B cell (primary cell): ENCODE results near the gene PPP1R13B. TPM values are rescaled to one million over a fixed set of nuclear protein-coding genes. Genes with fewer than 3 reads are reported as not detected.

ENCODE experiments used
- ATAC-seq: fragments of 200-7000 bp; cut with Tn5 transposase; one replicate; pipeline ENCODE4 v1.10.0; 2021; ENCODE audit warnings: low read depth, mild to moderate bottlenecking, moderate number of reproducible peaks, moderate library complexity
- CTCF ChIA-PET: fragments of 350-600 bp; sonication (Branson Sonifier 250); formaldehyde crosslinking; loops from one replicate; lab custom pipeline; 2021; ENCODE audit warnings: antibody characterized with exemption, inconsistent platforms; lab: Charles Lee
- POLR2A ChIA-PET: fragments of 350-600 bp; sonication (Branson Sonifier 250); formaldehyde crosslinking; loops from one replicate; lab custom pipeline; 2021; ENCODE audit warnings: antibody characterized with exemption; lab: Charles Lee
- DNase-seq: peaks from one replicate; pipeline ENCODE4 v3.0.0; 2013
- H2AFZ ChIP-seq: 2 replicates; pipeline ENCODE4 v1.6.1; 2012; ENCODE audit warnings: mild to moderate bottlenecking, low read depth, low read length; ENCODE audit not compliant: insufficient read depth, poor library complexity, severe bottlenecking
- H3K27ac ChIP-seq, 2 donors: 1 replicate in 1 of 2; 2 replicates in 1 of 2; pipeline ENCODE4 v1.5.1; 2012 to 2013; ENCODE audit warnings: low read length in 2 of 2, mild to moderate bottlenecking in 2 of 2, moderate library complexity in 1 of 2
- H3K27me3 ChIP-seq, 4 experiments: fragments of 200-600 bp in 1 of 4; sonication (generic) in 1 of 4; replicated peaks in 1 of 4; 1 replicate in 2 of 4; 2 replicates in 2 of 4; pipeline versions ENCODE4 v1.6.1 to v1.7.0; 2013 to 2016; ENCODE audit warnings: low read length in 3 of 4, mild to moderate bottlenecking in 2 of 4, mixed read lengths in 1 of 4, moderate library complexity in 1 of 4; ENCODE audit not compliant: insufficient read depth in 4 of 4, control insufficient read depth in 3 of 4; ENCODE audit errors: control extremely low read depth in 1 of 4
- H3K36me3 ChIP-seq, 2 experiments: replicated peaks in 1 of 2; 1 replicate in 1 of 2; 2 replicates in 1 of 2; pipeline versions ENCODE4 v1.6.1 to v1.7.1; 2013; ENCODE audit warnings: low read length in 1 of 2; ENCODE audit not compliant: insufficient read depth in 2 of 2, control insufficient read depth in 1 of 2; ENCODE audit errors: control extremely low read depth in 1 of 2, extremely low read depth in 1 of 2
- H3K4me1 ChIP-seq, 2 donors: fragments of 200-600 bp in 1 of 2; sonication (generic) in 1 of 2; 1 replicate in 1 of 2; 2 replicates in 1 of 2; pipeline versions ENCODE4 v1.5.1 to v1.6.1; 2013 to 2017; ENCODE audit warnings: low read length in 2 of 2; ENCODE audit not compliant: control insufficient read depth in 2 of 2, insufficient read depth in 2 of 2
- H3K4me2 ChIP-seq: replicated peaks from 2 replicates; pipeline ENCODE3; 2012; ENCODE audit warnings: mild to moderate bottlenecking, low read depth, low read length; ENCODE audit not compliant: poor library complexity, severe bottlenecking
- H3K4me3 ChIP-seq, 5 experiments: fragments of 200-600 bp in 1 of 5; sonication (generic) in 1 of 5; 1 replicate in 3 of 5; 2 replicates in 2 of 5; pipeline versions ENCODE4 v1.5.1 to v1.7.0; 2011 to 2016; ENCODE audit warnings: low read length in 4 of 5, mild to moderate bottlenecking in 4 of 5, low read depth in 2 of 5, control low read depth in 1 of 5, moderate library complexity in 1 of 5; ENCODE audit not compliant: insufficient read depth in 1 of 5; ENCODE audit errors: control extremely low read depth in 1 of 5, extremely low read depth in 1 of 5
- H3K79me2 ChIP-seq: fragments of 200-600 bp; sonication (generic); one replicate; pipeline ENCODE4 v1.6.0; 2016; ENCODE audit warnings: low read length; ENCODE audit not compliant: control insufficient read depth, insufficient read depth
- H3K9ac ChIP-seq: fragments of 200-600 bp; sonication (generic); 2 replicates; pipeline ENCODE4 v1.6.1; 2017; ENCODE audit warnings: mild to moderate bottlenecking, low read length, moderate library complexity
- H3K9me3 ChIP-seq, 3 donors: one replicate each; pipeline versions ENCODE4 v1.6.1 to v1.7.1; 2013; ENCODE audit warnings: low read length in 2 of 3; ENCODE audit not compliant: control insufficient read depth in 2 of 3, insufficient read depth in 1 of 3; ENCODE audit errors: control extremely low read depth in 1 of 3
- H4K20me1 ChIP-seq: 2 replicates; pipeline ENCODE4 v1.6.0; 2012; ENCODE audit warnings: mild to moderate bottlenecking, low read length; ENCODE audit not compliant: insufficient read depth, control insufficient read depth, poor library complexity, severe bottlenecking
- H3K27ac Mint-ChIP-seq: one replicate; pipeline ENCODE4 v1.8.0; 2021; ENCODE audit warnings: mixed read lengths
- H3K27me3 Mint-ChIP-seq: one replicate; pipeline ENCODE4 v1.8.0; 2021; ENCODE audit warnings: mixed read lengths
- H3K4me1 Mint-ChIP-seq: one replicate; pipeline ENCODE4 v1.8.0; 2021; ENCODE audit warnings: mixed read lengths
- H3K4me3 Mint-ChIP-seq: one replicate; pipeline ENCODE4 v1.8.0; 2021; ENCODE audit warnings: mixed read lengths
- H3K9me3 Mint-ChIP-seq: one replicate; pipeline ENCODE4 v1.8.0; 2022; ENCODE audit warnings: mixed read lengths; ENCODE audit not compliant: insufficient read depth
- EZH2 ChIP-seq: IDR thresholded peaks from 2 replicates; pipeline ENCODE4 v1.6.1; 2012; ENCODE audit warnings: borderline replicate concordance, low read depth, mild to moderate bottlenecking, moderate library complexity, low read length; ENCODE audit not compliant: insufficient read depth, poor library complexity, severe bottlenecking
- WGBS: methylation state at CpG from one replicate; pipeline ENCODE4 v1.1.5; 2013; ENCODE audit warnings: missing lambda C conversion rate; ENCODE audit not compliant: insufficient coverage; 5-methylcytosine and 5-hydroxymethylcytosine counted together
- intact Hi-C: fragments of 100-400 bp; cut with micrococcal nuclease; formaldehyde crosslinking; loops from one replicate; pipeline ENCODE4 v1.10.0; 2022
- polyA plus RNA-seq: library from polyadenylated mRNA; depleted of rRNA; stranded (reverse); fragments of >200 nt; gene quantifications from 2 replicates; pipeline ENCODE4 v1.2.3, GENCODE V29; 2012
- total RNA-seq, 2 donors: library from RNA; stranded (reverse); fragments of 120-200 nt in 1 of 2; gene quantifications; 1 replicate in 1 of 2; 2 replicates in 1 of 2; pipeline versions ENCODE4 v1.2.3 to v1.2.4, GENCODE V29; 2013 to 2022
- TF ChIP-seq, protein P1 (sequence below): fragments of 200-600 bp; IDR thresholded peaks from one replicate; pipeline ENCODE4 v1.8.0; 2022; ENCODE audit warnings: antibody characterized with exemption, mild to moderate bottlenecking

The PPP1R13B gene
- total and polyA plus RNA-seq, 2 donors (not counting 1 experiment from before 2014, with no cell fraction given): 10.1 to 27.7 TPM

DNA sequence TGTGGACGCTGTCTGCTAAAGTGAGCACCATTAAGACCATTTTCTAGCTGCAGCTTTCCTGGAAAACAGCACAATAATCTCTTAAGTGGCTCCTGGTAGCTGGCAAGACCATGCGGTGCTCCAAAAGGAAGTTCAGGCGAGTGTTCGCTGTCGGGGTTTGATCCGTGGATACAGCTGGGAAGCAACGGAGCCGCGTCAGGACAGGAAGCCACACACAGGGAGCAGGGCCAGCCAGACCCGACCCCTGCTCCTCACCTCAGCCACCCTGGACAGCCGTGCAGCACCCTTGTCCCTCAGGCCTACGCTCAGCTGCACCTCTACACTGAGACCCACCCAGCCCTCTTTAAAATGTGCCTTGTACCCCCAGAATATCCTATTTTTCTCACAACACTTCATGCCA, 112.4 kb downstream of the PPP1R13B start:
- POLR2A ChIA-PET: no interaction called here
- H3K27ac Mint-ChIP-seq: no peak overlapping the region

DNA sequence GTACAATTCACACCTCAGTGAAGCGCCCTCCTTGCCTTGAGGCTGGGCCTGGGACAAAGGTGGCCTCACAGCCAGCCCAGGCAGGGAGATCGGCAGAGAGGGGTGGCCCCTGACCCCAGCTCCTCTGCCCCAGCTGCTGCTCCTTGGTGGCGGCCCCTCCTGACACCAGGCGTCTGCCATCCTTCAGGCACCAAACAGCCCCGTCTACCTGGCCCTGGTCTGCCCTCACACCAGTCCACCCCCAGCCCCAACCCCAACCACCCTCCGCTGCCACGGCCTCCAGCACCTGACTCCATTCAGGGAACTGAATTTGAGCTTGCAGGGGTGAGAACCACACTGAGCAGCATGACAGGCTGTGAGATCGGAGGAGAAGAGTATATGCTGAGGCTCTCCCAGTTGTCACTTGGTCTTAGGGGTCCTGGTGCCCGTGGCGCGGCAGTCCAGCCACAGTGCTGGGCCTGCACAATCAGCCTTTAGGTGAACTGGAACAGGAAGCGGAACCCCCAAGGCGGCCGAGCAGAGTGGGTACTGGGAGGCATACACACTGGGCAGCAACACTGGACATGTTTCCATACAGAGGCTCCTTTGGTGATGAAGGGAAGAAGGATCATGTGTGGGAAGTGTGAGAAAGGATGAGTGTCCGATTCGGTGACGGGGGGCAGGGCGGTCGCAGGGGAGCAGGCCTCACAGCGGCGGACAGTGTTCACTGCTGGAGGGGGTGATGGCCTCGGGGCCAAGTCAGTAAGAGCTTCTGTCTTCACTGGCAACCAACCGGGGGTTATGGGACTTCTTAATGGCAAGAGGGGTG, 113.1 kb downstream of the PPP1R13B start:
- no peak overlapping the region for H3K4me3 ChIP-seq
- DNase-seq (no peak), ATAC-seq (no peak)
- no peak overlapping the region for H3K4me3 Mint-ChIP-seq
- no peak for TF ChIP-seq EZH2
- TF ChIP-seq, protein P1, sequence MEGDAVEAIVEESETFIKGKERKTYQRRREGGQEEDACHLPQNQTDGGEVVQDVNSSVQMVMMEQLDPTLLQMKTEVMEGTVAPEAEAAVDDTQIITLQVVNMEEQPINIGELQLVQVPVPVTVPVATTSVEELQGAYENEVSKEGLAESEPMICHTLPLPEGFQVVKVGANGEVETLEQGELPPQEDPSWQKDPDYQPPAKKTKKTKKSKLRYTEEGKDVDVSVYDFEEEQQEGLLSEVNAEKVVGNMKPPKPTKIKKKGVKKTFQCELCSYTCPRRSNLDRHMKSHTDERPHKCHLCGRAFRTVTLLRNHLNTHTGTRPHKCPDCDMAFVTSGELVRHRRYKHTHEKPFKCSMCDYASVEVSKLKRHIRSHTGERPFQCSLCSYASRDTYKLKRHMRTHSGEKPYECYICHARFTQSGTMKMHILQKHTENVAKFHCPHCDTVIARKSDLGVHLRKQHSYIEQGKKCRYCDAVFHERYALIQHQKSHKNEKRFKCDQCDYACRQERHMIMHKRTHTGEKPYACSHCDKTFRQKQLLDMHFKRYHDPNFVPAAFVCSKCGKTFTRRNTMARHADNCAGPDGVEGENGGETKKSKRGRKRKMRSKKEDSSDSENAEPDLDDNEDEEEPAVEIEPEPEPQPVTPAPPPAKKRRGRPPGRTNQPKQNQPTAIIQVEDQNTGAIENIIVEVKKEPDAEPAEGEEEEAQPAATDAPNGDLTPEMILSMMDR: no peak
- no peaks in the 10 kb centered on the region for H3K4me1 Mint-ChIP-seq
- H3K9ac ChIP-seq: no peak overlapping the region
- H3K9me3 Mint-ChIP-seq: no peaks in the 10 kb centered on the region
- H3K4me2 ChIP-seq: no peak overlapping the region
- intact Hi-C loops: no loop called here
- no peaks in the 10 kb centered on the region for H3K79me2 ChIP-seq
- H3K27me3 Mint-ChIP-seq: no peaks in the 10 kb centered on the region
- ChIA-PET POLR2A (no interaction called here), CTCF (no interaction called here)
- no peaks in the 10 kb centered on the region for H3K4me1 ChIP-seq
- no peak overlapping the region for H3K27ac Mint-ChIP-seq
- WGBS: 97% methylated on average over 23 of the region's 23 CpGs
- H3K9me3 ChIP-seq: no peaks in the 10 kb centered on the region
- no peaks in the 10 kb centered on the region for H4K20me1 ChIP-seq
- no peak overlapping the region for H3K27ac ChIP-seq
- no peaks in the 10 kb centered on the region for H3K27me3 ChIP-seq
- H2AFZ ChIP-seq: no peak overlapping the region
- peaks cover 0 to 10% of the 10 kb centered on the region in 2 experiments for H3K36me3 ChIP-seq

More for the DNA sequence above, 112.4 kb downstream of the PPP1R13B start:
- Mint-ChIP-seq H3K4me3 (no peak overlapping the region), H3K4me1 (no peaks in the 10 kb centered on the region), H3K27me3 (no peaks in the 10 kb centered on the region), H3K9me3 (no peaks in the 10 kb centered on the region)
- peaks cover 0 to 8% of the 10 kb centered on the region in 2 experiments for H3K36me3 ChIP-seq
- H3K79me2 ChIP-seq: no peaks in the 10 kb centered on the region
- no peaks in the 10 kb centered on the region for H4K20me1 ChIP-seq
- H3K27ac ChIP-seq: no peak overlapping the region
- H3K27me3 ChIP-seq: no peaks in the 10 kb centered on the region
- WGBS: 96% methylated on average over 12 of the region's 12 CpGs
- H3K4me2 ChIP-seq: no peak overlapping the region
- H3K4me1 ChIP-seq: no peaks in the 10 kb centered on the region
- no peak for ATAC-seq
- H3K4me3 ChIP-seq: no peak overlapping the region
- CTCF ChIA-PET: no interaction called here
- intact Hi-C loops: no loop called here
- no peak overlapping the region for H2AFZ ChIP-seq
- H3K9me3 ChIP-seq: no peaks in the 10 kb centered on the region
- DNase-seq: no peak
- H3K9ac ChIP-seq: no peak overlapping the region
- TF ChIP-seq, protein P1: no peak
- no peak for TF ChIP-seq EZH2
